NT2/D1 (cell line): ENCODE results near the gene SLC35G6.

Source experiments
- SUZ12 ChIP-seq: IDR thresholded peaks from 2 replicates; pipeline ENCODE4 v1.6.1; 2011; ENCODE audit not compliant: insufficient read length, insufficient read depth; ENCODE audit errors: extremely low read depth
- YY1 ChIP-seq: IDR thresholded peaks from 2 replicates; pipeline ENCODE4 v1.6.1; 2011; ENCODE audit not compliant: insufficient read length, insufficient read depth
- ZNF274 ChIP-seq: IDR thresholded peaks from 2 replicates; pipeline ENCODE4 v1.6.1; 2011; ENCODE audit warnings: mild to moderate bottlenecking, low read depth, low read length

- no peak for TF ChIP-seq SUZ12
- no peak for TF ChIP-seq ZNF274
- TF ChIP-seq YY1: no peak
Measured at GRCh38 chr17:7490144-7490543, 8.9 kb downstream of the SLC35G6 start.
